Measurements from ENCODE around the gene BRDT. TPM values are rescaled to one million over a fixed set of nuclear protein-coding genes. Genes with fewer than 3 reads are reported as not detected.

Gene BRDT
- total RNA-seq, 1 donor from 2014 or later = not detected

Other genes with a start within 250 kb of the BRDT start
- gene TGFBR3, start 63.2 kb upstream of the BRDT start, total RNA-seq = 4.9 TPM
- gene EPHX4, start 80.6 kb downstream of the BRDT start, total RNA-seq = 4.1 TPM
- not detected for gene SETSIP, start 126.0 kb downstream of the BRDT start, total RNA-seq
- gene BTBD8, start 130.9 kb downstream of the BRDT start, total RNA-seq = 61.1 TPM

Measured in frontal cortex (tissue), 1 donor.